ENCODE results near the gene CLCN2. TPM values are rescaled to one million over a fixed set of nuclear protein-coding genes. Genes with fewer than 3 reads are reported as not detected.

CLCN2 gene
- total RNA-seq, 1 experiment from 2014 or later, result 4.5 TPM

DNA sequence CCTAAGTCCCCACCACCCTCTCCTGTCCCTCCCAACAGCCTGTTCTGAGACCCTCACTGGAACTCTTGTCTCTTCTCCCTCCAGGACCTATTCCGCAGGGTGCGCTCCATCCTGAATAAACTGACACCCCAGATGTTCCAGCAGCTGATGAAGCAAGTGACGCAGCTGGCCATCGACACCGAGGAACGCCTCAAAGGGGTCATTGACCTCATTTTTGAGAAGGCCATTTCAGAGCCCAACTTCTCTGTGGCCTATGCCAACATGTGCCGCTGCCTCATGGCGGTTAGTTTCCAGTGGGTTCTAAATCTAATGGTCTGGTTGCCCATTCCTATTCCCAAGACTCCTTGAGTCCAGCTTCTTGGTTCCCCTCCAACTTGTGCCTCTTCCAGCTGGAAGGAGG is 37.7 kb downstream of the CLCN2 start:
- peaks cover 99% of the 10 kb centered on the region for H3K36me3 Mint-ChIP-seq (ENCODE audit: insufficient read depth, unreplicated experiment)
- H3K4me1 Mint-ChIP-seq (ENCODE audit: insufficient read depth, unreplicated experiment), result peaks cover 27% of the 10 kb centered on the region
- intact Hi-C loops (cut with micrococcal nuclease), result no loop called here
- no TSS peak for BruUV-seq (replicated peaks)
- DNase-seq (ENCODE audit: unreplicated experiment), result no peak
- no peaks in the 10 kb centered on the region for H3K27me3 Mint-ChIP-seq (ENCODE audit: insufficient read depth, unreplicated experiment)
- H3K9me3 Mint-ChIP-seq (ENCODE audit: unreplicated experiment), result no peaks in the 10 kb centered on the region
- H3K4me3 Mint-ChIP-seq (ENCODE audit: unreplicated experiment), result no peak overlapping the region
- H3K27ac Mint-ChIP-seq (ENCODE audit: low read depth, unreplicated experiment), result no peak overlapping the region
- TF ChIP-seq, protein P1, sequence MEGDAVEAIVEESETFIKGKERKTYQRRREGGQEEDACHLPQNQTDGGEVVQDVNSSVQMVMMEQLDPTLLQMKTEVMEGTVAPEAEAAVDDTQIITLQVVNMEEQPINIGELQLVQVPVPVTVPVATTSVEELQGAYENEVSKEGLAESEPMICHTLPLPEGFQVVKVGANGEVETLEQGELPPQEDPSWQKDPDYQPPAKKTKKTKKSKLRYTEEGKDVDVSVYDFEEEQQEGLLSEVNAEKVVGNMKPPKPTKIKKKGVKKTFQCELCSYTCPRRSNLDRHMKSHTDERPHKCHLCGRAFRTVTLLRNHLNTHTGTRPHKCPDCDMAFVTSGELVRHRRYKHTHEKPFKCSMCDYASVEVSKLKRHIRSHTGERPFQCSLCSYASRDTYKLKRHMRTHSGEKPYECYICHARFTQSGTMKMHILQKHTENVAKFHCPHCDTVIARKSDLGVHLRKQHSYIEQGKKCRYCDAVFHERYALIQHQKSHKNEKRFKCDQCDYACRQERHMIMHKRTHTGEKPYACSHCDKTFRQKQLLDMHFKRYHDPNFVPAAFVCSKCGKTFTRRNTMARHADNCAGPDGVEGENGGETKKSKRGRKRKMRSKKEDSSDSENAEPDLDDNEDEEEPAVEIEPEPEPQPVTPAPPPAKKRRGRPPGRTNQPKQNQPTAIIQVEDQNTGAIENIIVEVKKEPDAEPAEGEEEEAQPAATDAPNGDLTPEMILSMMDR (IDR thresholded peaks at IDR 0.05; ENCODE audit: unreplicated experiment), result no peak
- POLR2A ChIA-PET, result no interaction called here
- CTCF ChIA-PET, result interaction anchor here (1.0 kb wide), 1 partner anchor 35 kb away, joined by 3 read pairs; no protein-coding TSS in a partner anchor

DNA sequence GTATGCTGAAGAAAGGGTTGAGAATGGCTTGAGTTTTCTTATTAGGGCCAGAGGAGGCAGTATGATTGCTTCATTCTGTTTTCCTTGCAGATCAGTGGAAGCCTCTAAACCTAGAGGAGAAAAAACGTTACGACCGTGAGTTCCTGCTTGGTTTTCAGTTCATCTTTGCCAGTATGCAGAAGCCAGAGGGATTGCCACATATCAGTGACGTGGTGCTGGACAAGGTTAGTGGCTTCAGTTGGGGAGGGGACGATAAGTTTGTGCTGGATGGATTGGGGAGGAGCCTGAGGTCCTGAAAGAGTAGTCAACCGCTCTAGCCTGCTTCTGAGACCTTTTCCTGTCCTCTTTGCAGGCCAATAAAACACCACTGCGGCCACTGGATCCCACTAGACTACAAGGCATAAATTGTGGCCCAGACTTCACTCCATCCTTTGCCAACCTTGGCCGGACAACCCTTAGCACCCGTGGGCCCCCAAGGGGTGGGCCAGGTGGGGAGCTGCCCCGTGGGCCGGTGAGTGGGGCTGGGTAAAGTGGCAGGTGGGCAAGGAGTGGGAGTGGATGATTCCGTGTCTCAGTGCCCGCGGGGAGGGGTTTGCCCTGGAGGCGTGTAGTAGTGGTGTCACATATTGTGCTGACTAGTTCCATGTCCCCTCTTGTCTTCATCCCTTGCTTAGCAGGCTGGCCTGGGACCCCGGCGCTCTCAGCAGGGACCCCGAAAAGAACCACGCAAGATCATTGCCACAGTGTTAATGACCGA is 38.5 kb downstream of the CLCN2 start:
- DNase-seq (ENCODE audit: unreplicated experiment), result no peak
- Mint-ChIP-seq H3K9me3 (ENCODE audit: unreplicated experiment) (no peaks in the 10 kb centered on the region), H3K36me3 (ENCODE audit: insufficient read depth, unreplicated experiment) (peaks cover 96% of the 10 kb centered on the region), H3K4me3 (ENCODE audit: unreplicated experiment) (no peak overlapping the region), H3K4me1 (ENCODE audit: insufficient read depth, unreplicated experiment) (peaks cover 26% of the 10 kb centered on the region), H3K27me3 (ENCODE audit: insufficient read depth, unreplicated experiment) (no peaks in the 10 kb centered on the region), H3K27ac (ENCODE audit: low read depth, unreplicated experiment) (no peak overlapping the region)
- CTCF ChIA-PET, result no interaction called here
- BruUV-seq (replicated peaks), result TSS peak; percentile 28
- TF ChIP-seq, protein P1 (IDR thresholded peaks at IDR 0.05; ENCODE audit: unreplicated experiment), result no peak
- intact Hi-C loops (cut with micrococcal nuclease), result no loop called here
- POLR2A ChIA-PET, result interaction anchor here (0.6 kb wide), 1 partner anchor 1224 kb away, joined by 3 read pairs; no protein-coding TSS in a partner anchor

GRCh38 chr3:184321666-184322065 is 39.7 kb downstream of the CLCN2 start:
- DNase-seq (ENCODE audit: unreplicated experiment), result no peak
- BruUV-seq (replicated peaks), result no TSS peak
- CTCF ChIA-PET, result interaction anchor here (0.6 to 1.1 kb wide), 2 partner anchors 32 to 116 kb away, joined by 3 to 5 read pairs; no protein-coding TSS in a partner anchor
- peaks cover 33% of the 10 kb centered on the region for H3K4me1 Mint-ChIP-seq (ENCODE audit: insufficient read depth, unreplicated experiment)
- H3K27ac Mint-ChIP-seq (ENCODE audit: low read depth, unreplicated experiment), result peak overlapping the region; percentile 71
- POLR2A ChIA-PET, result no interaction called here
- TF ChIP-seq, protein P1 (IDR thresholded peaks at IDR 0.05; ENCODE audit: unreplicated experiment), result no peak
- no peaks in the 10 kb centered on the region for H3K9me3 Mint-ChIP-seq (ENCODE audit: unreplicated experiment)
- H3K27me3 Mint-ChIP-seq (ENCODE audit: insufficient read depth, unreplicated experiment), result no peaks in the 10 kb centered on the region
- intact Hi-C loops (cut with micrococcal nuclease), result loop anchor here (2.0 kb wide), 1 partner anchor 13 kb away; no protein-coding TSS in a partner anchor
- no peak overlapping the region for H3K4me3 Mint-ChIP-seq (ENCODE audit: unreplicated experiment)
- H3K36me3 Mint-ChIP-seq (ENCODE audit: insufficient read depth, unreplicated experiment), result peaks cover 96% of the 10 kb centered on the region

- Mint-ChIP-seq H3K4me3 (ENCODE audit: unreplicated experiment) (peak overlapping the region; percentile 66), H3K9me3 (ENCODE audit: unreplicated experiment) (no peaks in the 10 kb centered on the region), H3K36me3 (ENCODE audit: insufficient read depth, unreplicated experiment) (peaks cover 89% of the 10 kb centered on the region), H3K4me1 (ENCODE audit: insufficient read depth, unreplicated experiment) (peaks cover 39% of the 10 kb centered on the region), H3K27me3 (ENCODE audit: insufficient read depth, unreplicated experiment) (no peaks in the 10 kb centered on the region), H3K27ac (ENCODE audit: low read depth, unreplicated experiment) (peak overlapping the region; percentile 62)
- CTCF ChIA-PET, result no interaction called here
- TF ChIP-seq, protein P1 (IDR thresholded peaks at IDR 0.05; ENCODE audit: unreplicated experiment), result no peak
- DNase-seq (ENCODE audit: unreplicated experiment), result peak; percentile 99
- intact Hi-C loops (cut with micrococcal nuclease), result loop anchor here (2.0 kb wide), 1 partner anchor 15 kb away; no protein-coding TSS in a partner anchor
- POLR2A ChIA-PET, result interaction anchor here (0.6 to 2.9 kb wide), 10 partner anchors 10 to 640 kb away, joined by 3 to 18 read pairs (median 4); partner anchors contain the start of genes CLCN2, PARL, POLR2H and PSMD2
- no TSS peak for BruUV-seq (replicated peaks)
Observed at GRCh38 chr3:184320104-184320445, 41.3 kb downstream of the CLCN2 start.
